ENCODE measurements around the gene ARMC5. TPM values are rescaled to one million over a fixed set of nuclear protein-coding genes. Genes with fewer than 3 reads are reported as not detected.

The ARMC5 gene
- polyA plus RNA-seq, 2 of the 4 experiments (the other 2 are of a cell fraction), result 3.2 to 6.1 TPM

GRCh38 chr16:31475946-31476302 lies 16.6 kb downstream of the ARMC5 start:
- H3K9me3 ChIP-seq, result no peaks in the 10 kb centered on the region
- ATAC-seq, result no peak
- ChIA-PET CTCF (interaction anchor here (1.0 kb wide), 1 partner anchor 11 kb away, joined by 3 read pairs; no protein-coding TSS in a partner anchor), POLR2A (no interaction called here)
- no peak for FAIRE-seq
- no peak overlapping the region for H3K4me3 ChIP-seq
- 93% methylated on average over 22 of the region's 26 CpGs for WGBS (ENCODE audit: missing lambda C conversion rate)
- no peak for TF ChIP-seq USF2 (IDR thresholded peaks at IDR 0.05)
- TF ChIP-seq NR3C1 (IDR thresholded peaks at IDR 0.05), result no peak
- no peak for TF ChIP-seq JUNB (IDR thresholded peaks at IDR 0.05)
- TF ChIP-seq REST (IDR thresholded peaks at IDR 0.05), result no peak
- no peak for TF ChIP-seq ZC3H11A (IDR thresholded peaks at IDR 0.05)
- no peak for TF ChIP-seq MAFK (IDR thresholded peaks at IDR 0.05; ENCODE audit: partially characterized antibody)
- TF ChIP-seq CBX2 (IDR thresholded peaks at IDR 0.05; ENCODE audit: borderline replicate concordance, low read depth), result no peak
- TF ChIP-seq POLR2AphosphoS2 (conservative IDR thresholded peaks at IDR 0.05; ENCODE audit: low read length), result no peak
- no peak for TF ChIP-seq CBX8 (IDR thresholded peaks at IDR 0.05)
- no peak for TF ChIP-seq CEBPB (IDR thresholded peaks at IDR 0.05)
- no peak for TF ChIP-seq TP53 (CRISPR knock-in tag; IDR thresholded peaks at IDR 0.05)
- no peak for TF ChIP-seq MAZ (IDR thresholded peaks at IDR 0.05; ENCODE audit: borderline replicate concordance, low read depth, low read length)
- no peak for TF ChIP-seq EP300 (IDR thresholded peaks at IDR 0.05)
- no peak for TF ChIP-seq ZFP36 (IDR thresholded peaks at IDR 0.05; ENCODE audit: borderline replicate concordance, partially characterized antibody)
- TF ChIP-seq CTCF (IDR thresholded peaks at IDR 0.05), result no peak
- no peak for TF ChIP-seq HOXB5 (CRISPR knock-in tag; IDR thresholded peaks at IDR 0.05)
- no peak for TF ChIP-seq ELK1 (IDR thresholded peaks at IDR 0.05; ENCODE audit: low read depth, low read length)
- H3K4me2 ChIP-seq, result no peak overlapping the region
- H3K4me1 ChIP-seq, result peaks cover 7% of the 10 kb centered on the region
- H3K27ac ChIP-seq, result no peak overlapping the region
- DNase-seq (ENCODE audit: low read depth in 1 of 2, low spot score in 1 of 2), result no peak

- ATAC-seq (no peak), FAIRE-seq (no peak), DNase-seq (ENCODE audit: low read depth in 1 of 2, low spot score in 1 of 2) (no peak)
- ChIA-PET POLR2A (no interaction called here), CTCF (interaction anchor here (1.0 to 1.3 kb wide), 3 partner anchors 9 to 16 kb away, joined by 3 to 6 read pairs (median 4); no protein-coding TSS in a partner anchor)
- Histone ChIP-seq H3K4me3 (no peak overlapping the region), H3K4me1 (peaks cover under 1% of the 10 kb centered on the region; the same call in 2 of the 3 replicates), H3K4me2 (no peak overlapping the region), H3K27ac (no peak overlapping the region), H3K9me3 (no peaks in the 10 kb centered on the region)
- 97% methylated on average over 40 of the region's 68 CpGs for WGBS (ENCODE audit: missing lambda C conversion rate)
- TF ChIP-seq CBX2 (IDR thresholded peaks at IDR 0.05; ENCODE audit: borderline replicate concordance, low read depth) (no peak), ZSCAN20 (CRISPR knock-in tag; IDR thresholded peaks at IDR 0.05) (no peak), MAX (IDR thresholded peaks at IDR 0.05) (no peak)
These were observed 17.3 kb downstream of the ARMC5 start for GRCh38 chr16:31476303-31477219.

All from A549 (cell line).